Astrocyte of the cerebellum (primary cell): Measurements from ENCODE around the gene LRWD1.

ENCODE experiments used
- DNase-seq: peaks from one replicate; pipeline ENCODE4 v3.0.0-alpha.2; 2011; ENCODE audit warnings: low read depth
- H3K4me3 ChIP-seq: 2 replicates; pipeline ENCODE4 v1.5.1; 2011; ENCODE audit warnings: mild to moderate bottlenecking, low read depth, low read length, moderate library complexity
- CTCF ChIP-seq: IDR thresholded peaks from 2 replicates; pipeline ENCODE4 v1.5.1; 2012; ENCODE audit warnings: low read length, low read depth, moderate library complexity, mild to moderate bottlenecking; ENCODE audit errors: missing control alignments
- in situ Hi-C: cut with HindIII; loops from 2 replicates; pipeline ENCODE4 v1.10.0; 2017; ENCODE audit warnings: low sequenced_read_pairs

LRWD1 gene

GRCh38 chr7:102431617-102432298 is 33.0 kb upstream of the LRWD1 start:
- no peak for TF ChIP-seq CTCF
- DNase-seq = no peak
- in situ Hi-C loops = no loop called here
- H3K4me3 ChIP-seq = no peak overlapping the region

GRCh38 chr7:102432442-102433218 is 32.2 kb upstream of the LRWD1 start:
- H3K4me3 ChIP-seq = peak overlapping the region; percentile 82
- in situ Hi-C loops = no loop called here
- no peak for DNase-seq
- no peak for TF ChIP-seq CTCF

GRCh38 chr7:102433219-102434038 is 31.4 kb upstream of the LRWD1 start, which contains the start of gene ORAI2:
ORAI2 (plus strand) TSS chr7:102433575; CDS start chr7:102438957, 5,382 bp downstream.
- peak within 1 kb of the TSS; percentile 82 for H3K4me3 ChIP-seq
- no peak for TF ChIP-seq CTCF
- in situ Hi-C loops = no loop called here
- no peak for DNase-seq

GRCh38 chr7:102434039-102434486 is 30.7 kb upstream of the LRWD1 start:
- H3K4me3 ChIP-seq = peak overlapping the region; percentile 82
- no peak for DNase-seq
- TF ChIP-seq CTCF = no peak
- in situ Hi-C loops = no loop called here

- in situ Hi-C loops = no loop called here
These were observed 28.7 kb upstream of the LRWD1 start for GRCh38 chr7:102436118-102436517.

More at GRCh38 chr7:102436118-102436517, 28.7 kb upstream of the LRWD1 start:
- no peak overlapping the region for H3K4me3 ChIP-seq
- DNase-seq = no peak
- no peak for TF ChIP-seq CTCF
